ENCODE measurements around the gene DYNC2I2.
"Not testable (repeated sequence)": the region's sequence is repeated elsewhere in the genome, so short reads cannot be mapped to it uniquely, and the experiment has no call there.

Gene DYNC2I2

GRCh38 chr9:128614728-128615127, 41.9 kb downstream of the DYNC2I2 start:
- no peak for DNase-seq (ENCODE audit: low spot score)

- no peak for DNase-seq (ENCODE audit: low spot score)
Measured at GRCh38 chr9:128611600-128612394, 44.9 kb downstream of the DYNC2I2 start.

GRCh38 chr9:128610897-128611296, 45.8 kb downstream of the DYNC2I2 start:
- DNase-seq (ENCODE audit: low spot score), result no peak

- no peak for DNase-seq (ENCODE audit: low spot score)
Measured at GRCh38 chr9:128607642-128608350, 48.9 kb downstream of the DYNC2I2 start.

- no peak for DNase-seq (ENCODE audit: low spot score)
Measured at GRCh38 chr9:128603697-128604096, 53.0 kb downstream of the DYNC2I2 start.

GRCh38 chr9:128600099-128600498, 56.5 kb downstream of the DYNC2I2 start:
- DNase-seq (ENCODE audit: low spot score), result no peak

GRCh38 chr9:128595471-128595870, 61.2 kb downstream of the DYNC2I2 start:
- no peak for DNase-seq (ENCODE audit: low spot score)

GRCh38 chr9:128593856-128594255, 62.8 kb downstream of the DYNC2I2 start:
- no peak for DNase-seq (ENCODE audit: low spot score)

- DNase-seq (ENCODE audit: low spot score), result no peak
Measured at GRCh38 chr9:128593039-128593438, 63.6 kb downstream of the DYNC2I2 start.

- no peak for DNase-seq (ENCODE audit: low spot score)
Measured at GRCh38 chr9:128588581-128589233, 67.9 kb downstream of the DYNC2I2 start.

- no peak for DNase-seq (ENCODE audit: low spot score)
Measured at GRCh38 chr9:128587453-128587852, 69.2 kb downstream of the DYNC2I2 start.

GRCh38 chr9:128586934-128587333, 69.7 kb downstream of the DYNC2I2 start:
- DNase-seq (ENCODE audit: low spot score), result not testable (repeated sequence)

- DNase-seq (ENCODE audit: low spot score), result not testable (repeated sequence)
Measured at GRCh38 chr9:128585155-128585554, 71.5 kb downstream of the DYNC2I2 start.
